WERI-Rb-1 (cell line): ENCODE data around the gene RAB27A.

ENCODE experiments used
- DNase-seq: peaks from one replicate; pipeline ENCODE4 v3.0.0-alpha.2; 2020
- H3K27ac ChIP-seq: fragments of 250-450 bp; sonication (Bioruptor Pico); 2 replicates; pipeline ENCODE4 v1.5.1; 2020; ENCODE audit warnings: mild to moderate bottlenecking, moderate library complexity
- H3K27me3 ChIP-seq: fragments of 250-450 bp; sonication (Bioruptor Pico); 2 replicates; pipeline ENCODE4 v1.5.1; 2021; ENCODE audit warnings: mild to moderate bottlenecking, low read depth, moderate library complexity; ENCODE audit not compliant: insufficient read depth, severe bottlenecking
- H3K36me3 ChIP-seq: fragments of 250-450 bp; sonication (Bioruptor Pico); 2 replicates; pipeline ENCODE4 v1.5.1; 2020; ENCODE audit warnings: mild to moderate bottlenecking, moderate library complexity
- H3K4me3 ChIP-seq: 2 replicates; pipeline ENCODE4 v1.5.1; 2011; ENCODE audit warnings: low read depth, mild to moderate bottlenecking, control low read depth, low read length
- H3K9me3 ChIP-seq: fragments of 250-450 bp; sonication (Bioruptor Pico); 2 replicates; pipeline ENCODE4 v1.5.1; 2021; ENCODE audit warnings: mild to moderate bottlenecking, moderate library complexity; ENCODE audit not compliant: severe bottlenecking
- TF ChIP-seq, protein P1 (sequence below): IDR thresholded peaks from 2 replicates; pipeline ENCODE4 v1.5.1; 2011; ENCODE audit warnings: low read depth, mild to moderate bottlenecking, control low read depth, inconsistent platforms, low read length

RAB27A gene

DNA sequence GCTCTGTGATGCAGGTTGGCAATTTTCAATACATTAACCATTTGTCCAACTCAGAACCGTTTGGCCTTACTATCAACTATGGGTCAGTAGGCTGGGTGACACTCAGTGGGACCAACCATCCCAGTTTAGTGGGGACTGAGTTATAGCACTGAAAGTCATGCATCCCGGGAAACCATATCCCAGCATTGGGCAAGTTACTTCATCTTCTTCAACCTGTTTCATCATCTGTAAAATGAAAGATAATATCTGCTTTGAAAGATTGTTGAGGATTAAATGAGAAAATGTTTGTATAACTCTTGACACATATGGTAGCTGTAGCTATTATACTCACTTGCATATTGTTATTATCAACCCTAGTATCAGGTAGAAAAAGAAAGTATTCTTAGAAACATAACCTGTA is 11.9 kb downstream of the RAB27A start:
- DNase-seq, result no peak
- Histone ChIP-seq H3K9me3 (no peaks in the 10 kb centered on the region), H3K4me3 (no peak overlapping the region), H3K27me3 (no peaks in the 10 kb centered on the region), H3K27ac (no peak overlapping the region), H3K36me3 (no peaks in the 10 kb centered on the region)
- TF ChIP-seq, protein P1, sequence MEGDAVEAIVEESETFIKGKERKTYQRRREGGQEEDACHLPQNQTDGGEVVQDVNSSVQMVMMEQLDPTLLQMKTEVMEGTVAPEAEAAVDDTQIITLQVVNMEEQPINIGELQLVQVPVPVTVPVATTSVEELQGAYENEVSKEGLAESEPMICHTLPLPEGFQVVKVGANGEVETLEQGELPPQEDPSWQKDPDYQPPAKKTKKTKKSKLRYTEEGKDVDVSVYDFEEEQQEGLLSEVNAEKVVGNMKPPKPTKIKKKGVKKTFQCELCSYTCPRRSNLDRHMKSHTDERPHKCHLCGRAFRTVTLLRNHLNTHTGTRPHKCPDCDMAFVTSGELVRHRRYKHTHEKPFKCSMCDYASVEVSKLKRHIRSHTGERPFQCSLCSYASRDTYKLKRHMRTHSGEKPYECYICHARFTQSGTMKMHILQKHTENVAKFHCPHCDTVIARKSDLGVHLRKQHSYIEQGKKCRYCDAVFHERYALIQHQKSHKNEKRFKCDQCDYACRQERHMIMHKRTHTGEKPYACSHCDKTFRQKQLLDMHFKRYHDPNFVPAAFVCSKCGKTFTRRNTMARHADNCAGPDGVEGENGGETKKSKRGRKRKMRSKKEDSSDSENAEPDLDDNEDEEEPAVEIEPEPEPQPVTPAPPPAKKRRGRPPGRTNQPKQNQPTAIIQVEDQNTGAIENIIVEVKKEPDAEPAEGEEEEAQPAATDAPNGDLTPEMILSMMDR, result no peak

DNA sequence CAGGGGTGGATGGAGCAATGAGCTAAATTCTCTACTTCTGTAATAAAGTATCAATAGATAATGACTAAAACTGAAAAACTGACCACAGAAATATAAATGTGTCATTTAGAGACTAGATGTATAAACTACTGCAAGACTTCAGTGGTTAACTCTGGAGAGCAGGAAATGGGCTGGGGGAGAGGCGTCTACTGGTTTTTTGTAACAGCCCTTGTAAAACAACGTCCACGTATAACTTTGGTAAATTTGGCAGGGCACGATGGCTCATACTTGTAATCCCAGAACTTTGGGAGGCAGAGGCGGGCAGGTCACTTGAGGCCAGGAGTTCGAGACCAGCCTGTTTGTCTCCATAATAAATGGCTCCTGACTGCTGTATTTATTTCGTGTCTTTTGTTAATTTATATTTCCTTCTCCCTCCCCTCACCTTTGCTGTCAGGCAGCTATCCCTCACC is 12.5 kb downstream of the RAB27A start:
- no peaks in the 10 kb centered on the region for H3K27me3 ChIP-seq
- no peaks in the 10 kb centered on the region for H3K36me3 ChIP-seq
- H3K27ac ChIP-seq, result no peak overlapping the region
- H3K9me3 ChIP-seq, result no peaks in the 10 kb centered on the region
- TF ChIP-seq, protein P1, result no peak
- DNase-seq, result no peak
- H3K4me3 ChIP-seq, result no peak overlapping the region

DNA sequence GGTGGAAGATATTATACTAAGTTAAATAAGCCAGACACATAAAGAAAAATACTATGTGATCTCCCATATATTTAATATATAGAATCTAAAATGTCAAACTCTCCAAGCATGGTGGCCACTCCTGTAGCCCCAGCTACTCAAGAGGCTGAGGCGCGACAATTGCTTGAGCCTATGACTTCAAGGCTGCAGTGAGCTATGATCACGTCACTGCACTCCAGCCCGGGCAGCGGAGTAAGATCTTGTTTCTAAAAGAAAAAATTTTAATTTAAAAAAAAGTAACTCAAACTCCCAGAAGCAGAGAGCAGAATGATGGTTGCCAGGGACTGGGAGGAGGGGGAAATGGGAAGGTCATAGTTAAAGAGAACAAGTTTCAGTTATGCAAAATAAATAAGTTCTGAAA is 13.3 kb downstream of the RAB27A start:
- Histone ChIP-seq H3K4me3 (no peak overlapping the region), H3K9me3 (no peaks in the 10 kb centered on the region), H3K27ac (no peak overlapping the region), H3K36me3 (no peaks in the 10 kb centered on the region), H3K27me3 (no peaks in the 10 kb centered on the region)
- DNase-seq, result no peak
- TF ChIP-seq, protein P1, result no peak

DNA sequence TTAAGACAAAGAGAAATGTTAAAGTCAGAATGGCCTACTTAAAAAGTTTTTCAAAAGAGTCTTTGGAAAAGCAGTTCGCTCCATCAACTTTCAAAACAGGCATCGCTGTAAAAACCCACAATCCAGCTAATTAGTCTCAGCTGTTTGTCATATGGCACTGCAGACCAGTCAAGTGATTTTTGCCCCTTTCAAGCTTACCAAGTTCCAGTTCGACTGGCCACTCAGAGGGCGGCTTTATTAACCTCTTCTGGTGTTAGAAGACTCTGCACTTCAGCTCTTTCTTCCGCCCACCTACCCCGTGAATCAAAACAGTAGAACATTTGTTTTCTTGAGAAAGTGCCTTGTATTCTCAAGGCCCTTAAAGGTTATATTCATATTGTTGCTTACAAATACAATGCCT is 19.3 kb downstream of the RAB27A start:
- DNase-seq, result no peak
- TF ChIP-seq, protein P1, result no peak
- Histone ChIP-seq H3K27me3 (no peaks in the 10 kb centered on the region), H3K9me3 (no peaks in the 10 kb centered on the region), H3K36me3 (no peaks in the 10 kb centered on the region), H3K27ac (no peak overlapping the region), H3K4me3 (no peak overlapping the region)

DNA sequence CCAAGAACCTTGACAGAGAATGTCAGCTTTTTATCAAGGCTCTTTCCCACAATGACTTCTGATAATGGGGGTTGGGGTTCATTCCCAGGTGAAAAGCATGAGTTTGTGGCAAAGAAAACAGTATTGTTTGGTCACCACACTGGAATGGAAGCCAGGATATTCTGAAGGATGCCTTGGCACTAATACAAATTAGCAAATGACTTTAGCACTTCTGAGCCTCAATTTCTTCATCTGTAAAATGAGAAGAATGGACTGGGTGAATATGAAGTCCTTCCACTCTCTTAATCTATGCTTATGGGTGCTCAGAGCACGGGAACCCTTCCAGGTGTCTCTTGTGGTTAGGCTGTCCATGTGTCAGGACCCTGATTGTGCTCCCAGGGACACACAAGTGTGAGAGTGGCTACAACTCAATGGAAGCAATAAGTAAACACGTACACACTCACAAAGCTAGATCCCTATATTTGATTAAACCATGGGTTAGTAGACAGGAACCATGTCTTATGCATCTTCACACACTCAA is 21.4 kb downstream of the RAB27A start:
- no peak overlapping the region for H3K27ac ChIP-seq
- DNase-seq, result no peak
- TF ChIP-seq, protein P1, result no peak

More for the DNA sequence above, 21.4 kb downstream of the RAB27A start:
- H3K36me3 ChIP-seq, result no peaks in the 10 kb centered on the region
- no peaks in the 10 kb centered on the region for H3K27me3 ChIP-seq
- H3K9me3 ChIP-seq, result no peaks in the 10 kb centered on the region
- no peak overlapping the region for H3K4me3 ChIP-seq
